ENCODE measurements around the gene WDR35. TPM values are rescaled to one million over a fixed set of nuclear protein-coding genes. Genes with fewer than 3 reads are reported as not detected.

The WDR35 gene
- total and polyA plus RNA-seq, 2 of the 4 experiments (the other 2 are of a cell fraction) = 3.4 to 8.1 TPM

DNA sequence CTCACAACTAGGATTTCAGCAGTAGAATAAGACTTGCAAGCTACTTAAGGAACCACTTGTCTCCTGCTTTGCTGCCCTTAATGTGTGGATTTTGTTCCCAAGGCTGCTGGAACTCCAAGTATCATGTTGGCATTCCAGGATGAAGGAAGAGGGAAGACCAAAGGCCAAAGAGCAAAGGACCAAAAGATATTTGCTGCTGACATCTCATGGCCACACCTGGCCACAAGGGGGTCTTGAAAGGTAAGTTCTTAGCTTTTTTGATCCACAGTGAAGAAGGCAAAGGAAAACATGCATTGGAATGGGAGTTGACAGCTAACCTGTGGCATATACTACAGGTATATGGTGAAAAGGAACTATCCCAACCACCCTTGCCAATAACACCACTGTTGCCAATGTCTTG lies 26.4 kb upstream of the WDR35 start:
- Histone ChIP-seq H3K36me3 (ENCODE audit: control insufficient read depth, insufficient read depth, low read length) (no peaks in the 10 kb centered on the region; the same call in 1 of the 2 replicates), H4K20me1 (ENCODE audit: insufficient read depth, low read length) (no peaks in the 10 kb centered on the region), H4K91ac (ENCODE audit: insufficient read depth, low read depth, low read length) (no peak overlapping the region), H4K5ac (ENCODE audit: low read depth, low read length) (no peak overlapping the region), H3K9me1 (ENCODE audit: insufficient read depth, low read length) (peaks cover 3% of the 10 kb centered on the region; the same call in 1 of the 2 replicates), H2AK9ac (replicated peaks; ENCODE audit: low read depth, low read length, poor library complexity) (no peak overlapping the region), H3K4ac (ENCODE audit: low read depth, low read length) (no peak overlapping the region), H2BK5ac (ENCODE audit: low read depth, low read length, poor library complexity, severe bottlenecking) (no peak overlapping the region), H2BK20ac (ENCODE audit: low read depth, low read length) (no peak overlapping the region), H3K27me3 (ENCODE audit: control insufficient read depth, insufficient read depth, low read length) (peaks cover 8% of the 10 kb centered on the region), H2AFZ (replicated peaks; ENCODE audit: low read length, poor library complexity) (no peak overlapping the region), H3K9ac (ENCODE audit: low read depth, low read length) (no peak overlapping the region), H3K56ac (ENCODE audit: extremely low read depth, insufficient read depth, low read length) (no peak overlapping the region), H3K14ac (replicated peaks; ENCODE audit: low read depth, low read length) (no peak overlapping the region), H3K27ac (ENCODE audit: insufficient read depth, low read length) (no peak overlapping the region), H3K79me1 (ENCODE audit: low read depth in 1 of 2, low read length in 2 of 2) (no peaks in the 10 kb centered on the region), H2BK120ac (ENCODE audit: low read depth, low read length) (no peak overlapping the region), H3K4me1 (ENCODE audit: control insufficient read depth, insufficient read depth, low read length) (peaks cover 3% of the 10 kb centered on the region), H4K8ac (ENCODE audit: low read depth in 2 of 2, low read length in 2 of 2) (no peak overlapping the region), H3K4me2 (ENCODE audit: low read depth, low read length) (no peak overlapping the region), H2AK5ac (ENCODE audit: low read depth, low read length) (no peak overlapping the region), H3K23ac (ENCODE audit: low read depth, low read length) (no peak overlapping the region), H3K4me3 (ENCODE audit: insufficient read depth, low read depth, low read length) (no peak overlapping the region), H3K9me3 (ENCODE audit: control insufficient read depth, insufficient read depth, low read length) (peaks cover 6% of the 10 kb centered on the region), H3K18ac (ENCODE audit: low read depth, low read length) (no peak overlapping the region), H2BK15ac (ENCODE audit: low read depth, low read length) (no peak overlapping the region)
- DNase-seq = no peak
- dilution Hi-C loops (cut with HindIII; ENCODE audit: low sequenced_read_pairs, unreplicated experiment) (no loop called here), in situ Hi-C loops (cut with MboI; ENCODE audit: low sequenced_read_pairs) (no loop called here), intact Hi-C loops (cut with micrococcal nuclease) (no loop called here)
- no peak for ATAC-seq (ENCODE audit: low read depth)
- ChIA-PET CTCF (interaction anchor here (0.9 to 2.2 kb wide), 6 partner anchors 11 to 92 kb away, joined by 4 to 26 read pairs (median 6); no protein-coding TSS in a partner anchor), POLR2A (ENCODE audit: unreplicated experiment) (no interaction called here)
- TF ChIP-seq SMC3 (IDR thresholded peaks at IDR 0.05; ENCODE audit: low read depth, low read length) (no peak), POLR2A (IDR thresholded peaks at IDR 0.05; ENCODE audit: low read depth, low read length) (no peak), BHLHE40 (IDR thresholded peaks at IDR 0.05; ENCODE audit: low read depth, low read length) (no peak), RCOR1 (IDR thresholded peaks at IDR 0.05; ENCODE audit: insufficient replicate concordance, low read length) (no peak), FOS (IDR thresholded peaks at IDR 0.05; ENCODE audit: low read depth, low read length) (no peak), RAD21 (IDR thresholded peaks at IDR 0.05; ENCODE audit: low read length) (no peak)
- BruUV-seq (replicated peaks) = no TSS peak
